Fibroblast of the aortic adventitia (primary cell): ENCODE data around the gene SLC16A10. TPM values are rescaled to one million over a fixed set of nuclear protein-coding genes. Genes with fewer than 3 reads are reported as not detected.

Source experiments
- DNase-seq: peaks from one replicate; pipeline ENCODE4 v3.0.0-alpha.2; 2010; ENCODE audit warnings: low read depth
- H3K4me3 ChIP-seq: 2 replicates; pipeline ENCODE4 v1.5.1; 2011; ENCODE audit warnings: low read depth, mild to moderate bottlenecking, control low read depth, low read length, moderate library complexity
- total RNA-seq: library from RNA; depleted of rRNA; stranded (reverse); fragments of >200 nt; gene quantifications from 2 replicates; pipeline ENCODE4 v1.2.3, GENCODE V29; 2012; ENCODE audit warnings: low replicate concordance
- TF ChIP-seq, protein P1 (sequence below): IDR thresholded peaks from 2 replicates; pipeline ENCODE4 v1.5.1; 2011; ENCODE audit warnings: mild to moderate bottlenecking, low read length, control low read depth, inconsistent platforms; ENCODE audit not compliant: insufficient read depth

SLC16A10 gene
- total RNA-seq, 1 donor = not detected

DNA sequence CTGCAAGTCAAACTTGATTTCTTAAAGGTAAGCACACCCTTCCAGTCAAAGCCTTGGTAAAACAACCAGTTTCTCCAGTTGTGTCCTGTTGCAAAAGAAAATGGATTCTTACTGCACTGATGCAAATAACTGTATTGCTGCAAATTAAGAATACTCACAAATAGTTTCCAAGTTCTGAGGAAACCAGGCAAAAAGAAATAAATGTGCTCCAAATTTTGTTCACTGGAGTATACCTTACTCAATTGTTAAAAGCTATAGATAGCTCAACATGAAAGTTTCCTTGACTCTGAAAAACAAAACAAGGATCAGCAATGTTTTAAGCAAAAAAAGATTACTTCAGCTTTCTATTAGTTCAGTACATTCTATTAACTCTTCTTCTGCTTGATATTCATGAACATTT, 75.2 kb downstream of the SLC16A10 start:
- TF ChIP-seq, protein P1, sequence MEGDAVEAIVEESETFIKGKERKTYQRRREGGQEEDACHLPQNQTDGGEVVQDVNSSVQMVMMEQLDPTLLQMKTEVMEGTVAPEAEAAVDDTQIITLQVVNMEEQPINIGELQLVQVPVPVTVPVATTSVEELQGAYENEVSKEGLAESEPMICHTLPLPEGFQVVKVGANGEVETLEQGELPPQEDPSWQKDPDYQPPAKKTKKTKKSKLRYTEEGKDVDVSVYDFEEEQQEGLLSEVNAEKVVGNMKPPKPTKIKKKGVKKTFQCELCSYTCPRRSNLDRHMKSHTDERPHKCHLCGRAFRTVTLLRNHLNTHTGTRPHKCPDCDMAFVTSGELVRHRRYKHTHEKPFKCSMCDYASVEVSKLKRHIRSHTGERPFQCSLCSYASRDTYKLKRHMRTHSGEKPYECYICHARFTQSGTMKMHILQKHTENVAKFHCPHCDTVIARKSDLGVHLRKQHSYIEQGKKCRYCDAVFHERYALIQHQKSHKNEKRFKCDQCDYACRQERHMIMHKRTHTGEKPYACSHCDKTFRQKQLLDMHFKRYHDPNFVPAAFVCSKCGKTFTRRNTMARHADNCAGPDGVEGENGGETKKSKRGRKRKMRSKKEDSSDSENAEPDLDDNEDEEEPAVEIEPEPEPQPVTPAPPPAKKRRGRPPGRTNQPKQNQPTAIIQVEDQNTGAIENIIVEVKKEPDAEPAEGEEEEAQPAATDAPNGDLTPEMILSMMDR = no peak
- H3K4me3 ChIP-seq = no peak overlapping the region
- DNase-seq = no peak

DNA sequence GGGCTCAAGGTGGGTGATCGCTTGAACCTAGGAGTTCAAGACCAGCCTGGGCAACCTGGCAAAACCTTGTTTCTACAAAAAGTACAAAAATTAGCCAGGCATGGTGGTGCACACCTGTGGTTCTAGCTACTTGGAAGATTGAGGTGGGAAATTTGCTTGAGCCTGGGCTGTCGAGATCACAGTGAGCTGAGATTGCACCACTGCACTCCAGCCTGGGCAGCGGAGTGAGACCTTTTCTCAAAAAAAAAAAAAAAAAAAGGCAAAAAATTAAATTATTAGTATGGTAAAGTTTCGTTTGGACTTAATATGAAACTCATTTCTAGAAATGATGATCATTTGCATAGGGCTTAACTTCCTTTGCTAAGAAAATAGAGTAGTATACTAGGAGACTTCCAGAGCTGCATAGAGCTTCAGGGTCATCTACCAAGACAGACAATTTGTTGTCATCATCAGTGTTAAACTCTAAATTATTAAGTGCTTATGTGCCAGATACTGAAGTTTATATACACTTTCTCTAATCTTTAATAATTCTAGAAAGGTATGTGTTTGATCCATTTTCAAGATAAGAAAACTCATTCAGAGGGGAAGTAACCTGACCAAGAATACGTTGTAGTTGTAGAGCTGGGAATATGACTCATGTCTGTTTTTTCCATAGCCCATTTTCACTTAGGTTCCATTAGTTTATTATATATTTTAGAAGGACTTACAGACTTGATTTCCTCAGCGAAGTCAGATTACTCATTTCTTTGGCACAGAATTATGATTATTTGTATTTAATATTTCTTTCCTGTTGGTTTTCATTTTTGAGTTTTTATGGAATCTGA, 84.5 kb downstream of the SLC16A10 start:
- TF ChIP-seq, protein P1 = no peak
- no peak overlapping the region for H3K4me3 ChIP-seq
- no peak for DNase-seq

DNA sequence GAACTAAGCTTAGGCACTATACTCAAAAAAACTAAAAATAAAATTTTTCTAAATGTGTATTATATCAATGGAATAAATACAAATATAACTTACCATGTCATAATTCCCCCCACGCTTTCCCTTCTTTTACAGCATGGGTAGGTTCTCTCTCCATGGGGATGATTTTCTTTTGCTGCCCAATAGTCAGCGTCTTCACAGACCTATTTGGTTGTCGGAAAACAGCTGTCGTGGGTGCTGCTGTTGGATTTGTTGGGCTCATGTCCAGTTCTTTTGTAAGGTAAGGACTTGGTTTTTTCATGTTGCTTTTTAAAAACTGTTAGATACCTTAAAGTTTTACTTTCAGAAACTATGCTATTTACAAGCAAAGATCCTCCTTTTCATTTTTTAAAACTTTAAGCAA, 85.3 kb downstream of the SLC16A10 start:
- TF ChIP-seq, protein P1 = no peak
- DNase-seq = no peak

DNA sequence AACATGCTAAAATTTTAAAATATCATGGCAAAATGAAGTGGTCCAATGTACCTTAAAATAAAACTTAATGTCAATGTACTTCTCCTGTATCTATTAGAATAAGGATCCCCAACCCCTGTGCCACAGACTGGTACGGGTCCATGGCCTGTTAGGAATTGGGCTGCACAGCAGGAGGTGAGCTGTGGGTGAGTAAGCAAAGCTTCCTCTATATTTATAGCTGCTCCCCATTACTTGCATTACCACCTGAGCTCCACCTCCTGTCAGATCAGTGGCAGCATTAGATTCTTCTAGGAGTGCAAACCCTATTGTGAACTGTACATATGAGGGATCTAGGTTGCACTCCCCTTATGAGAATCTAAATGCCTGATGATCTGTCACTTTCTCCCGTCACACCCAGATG, 86.0 kb downstream of the SLC16A10 start:
- H3K4me3 ChIP-seq = no peak overlapping the region
- TF ChIP-seq, protein P1 = no peak
- no peak for DNase-seq

More for the DNA sequence above, 85.3 kb downstream of the SLC16A10 start:
- no peak overlapping the region for H3K4me3 ChIP-seq

DNA sequence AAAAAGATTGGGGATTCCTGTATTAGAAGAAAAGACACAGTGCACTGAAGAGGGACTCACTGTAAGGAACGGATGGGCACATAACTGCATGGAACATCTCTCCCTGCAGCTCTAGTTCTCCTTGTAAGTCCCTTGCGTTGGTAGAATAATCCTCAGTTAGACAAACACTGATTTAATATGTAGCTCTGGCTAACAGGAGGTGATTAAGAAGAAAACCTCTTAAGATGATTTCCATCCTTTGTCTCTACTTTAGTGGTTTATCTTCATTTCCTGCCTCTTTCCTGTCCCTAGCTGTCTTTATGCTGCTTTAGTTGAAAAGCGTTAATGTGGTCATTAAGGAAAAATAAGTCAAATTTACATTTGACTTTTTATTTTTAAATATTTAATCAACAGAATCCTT, 86.6 kb downstream of the SLC16A10 start:
- H3K4me3 ChIP-seq = no peak overlapping the region
- TF ChIP-seq, protein P1 = no peak
- no peak for DNase-seq

DNA sequence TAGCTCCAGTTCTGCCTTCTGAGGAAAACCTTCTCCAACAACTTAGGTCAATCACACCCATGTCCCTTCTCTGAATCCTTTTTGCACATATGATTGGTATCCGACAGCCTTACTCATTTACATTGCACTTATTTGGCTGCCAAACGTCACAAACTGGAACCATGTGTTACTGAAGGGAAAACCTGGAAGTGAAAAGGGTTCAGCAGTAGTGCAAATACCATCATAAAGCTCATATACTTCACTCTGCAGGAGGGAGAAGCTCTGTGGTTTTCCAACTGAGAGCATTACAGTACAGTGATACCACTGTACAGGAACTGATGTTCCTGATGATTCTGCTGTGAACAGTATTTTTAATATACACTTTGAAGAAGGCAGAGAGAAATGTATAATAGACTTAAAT, 87.8 kb downstream of the SLC16A10 start:
- no peak overlapping the region for H3K4me3 ChIP-seq
- DNase-seq = no peak
- TF ChIP-seq, protein P1 = no peak
